Stimulated activated CD4-positive, alpha-beta T cell treated with anti-CD3 and anti-CD28 coated beads, Interleukin-4, amount 100 ng/mL, for 48 hours (primary cell): ENCODE measurements around the gene NFAT5.
"Not testable (repeated sequence)": the region's sequence is repeated elsewhere in the genome, so short reads cannot be mapped to it uniquely, and the experiment has no call there.

Source experiments
- DNase-seq, 2 donors: peaks; one replicate each; pipeline ENCODE4 v3.0.0-alpha.2; 2020; ENCODE audit warnings: low read depth in 2 of 2

Gene NFAT5

GRCh38 chr16:69595127-69596036 is 29.6 kb downstream of the NFAT5 start:
- DNase-seq = no peak

- DNase-seq = no peak
Observed at GRCh38 chr16:69596801-69597200, 31.0 kb downstream of the NFAT5 start.

GRCh38 chr16:69598045-69598444 is 32.3 kb downstream of the NFAT5 start:
- no peak for DNase-seq

GRCh38 chr16:69599731-69600130 is 34.0 kb downstream of the NFAT5 start:
- no peak for DNase-seq

GRCh38 chr16:69600202-69600601 is 34.4 kb downstream of the NFAT5 start:
- DNase-seq = no peak

GRCh38 chr16:69601250-69601649 is 35.5 kb downstream of the NFAT5 start:
- no peak for DNase-seq

- DNase-seq = no peak
Observed at GRCh38 chr16:69606985-69607384, 41.2 kb downstream of the NFAT5 start.

GRCh38 chr16:69607674-69608073 is 41.9 kb downstream of the NFAT5 start:
- no peak for DNase-seq

GRCh38 chr16:69610356-69610755 is 44.6 kb downstream of the NFAT5 start:
- DNase-seq = no peak

GRCh38 chr16:69611103-69611640 is 45.4 kb downstream of the NFAT5 start:
- no peak for DNase-seq

GRCh38 chr16:69613378-69614154 is 47.8 kb downstream of the NFAT5 start:
- no peak for DNase-seq

- no peak for DNase-seq
Observed at GRCh38 chr16:69615528-69615927, 49.8 kb downstream of the NFAT5 start.

- no peak for DNase-seq
Observed at GRCh38 chr16:69616082-69616481, 50.3 kb downstream of the NFAT5 start.

GRCh38 chr16:69618307-69618706 is 52.5 kb downstream of the NFAT5 start:
- DNase-seq = no peak

GRCh38 chr16:69618721-69619120 is 53.0 kb downstream of the NFAT5 start:
- DNase-seq = no peak

GRCh38 chr16:69619514-69619913 is 53.7 kb downstream of the NFAT5 start:
- DNase-seq = no peak

GRCh38 chr16:69620573-69620972 is 54.8 kb downstream of the NFAT5 start:
- DNase-seq = no peak

- no peak for DNase-seq
Observed at GRCh38 chr16:69621225-69621624, 55.5 kb downstream of the NFAT5 start.

GRCh38 chr16:69626256-69626655 is 60.5 kb downstream of the NFAT5 start:
- DNase-seq = no peak

- no peak for DNase-seq
Observed at GRCh38 chr16:69632828-69633227, 67.1 kb downstream of the NFAT5 start.

GRCh38 chr16:69633375-69633774 is 67.6 kb downstream of the NFAT5 start:
- DNase-seq = no peak

- DNase-seq = not testable (repeated sequence)
Observed at GRCh38 chr16:69636563-69637146, 70.9 kb downstream of the NFAT5 start.
